Measurements from ENCODE around the gene TCEAL7. TPM values are rescaled to one million over a fixed set of nuclear protein-coding genes. Genes with fewer than 3 reads are reported as not detected.

TCEAL7 gene
- total and polyA plus RNA-seq, 9 of the 15 experiments (the other 6 are each of a cell fraction or from before 2014, with no cell fraction given): 0.07 to 0.34 (median 0.13) TPM; not detected in 4

- TF ChIP-seq ZNF592 (IDR thresholded peaks at IDR 0.05) (no peak), SP1 (CRISPR knock-in tag; IDR thresholded peaks at IDR 0.05) (0 out of 2 replicates have a peak, but pooled peaks have one; percentile 51), ZNF311 (CRISPR knock-in tag; IDR thresholded peaks at IDR 0.05) (no peak), FOXK2 (conservative IDR thresholded peaks at IDR 0.05 in 1 of 2, IDR thresholded peaks at IDR 0.05 in 1 of 2; ENCODE audit: low read depth in 2 of 2) (peak; percentile 83 to 84), ZNF586 (CRISPR knock-in tag; conservative IDR thresholded peaks at IDR 0.05) (no peak), CREM (IDR thresholded peaks at IDR 0.05; ENCODE audit: low read depth) (peak; percentile 82), ZKSCAN3 (CRISPR knock-in tag; IDR thresholded peaks at IDR 0.05) (no peak), NR3C1 (CRISPR knock-in tag; IDR thresholded peaks at IDR 0.05) (no peak), RBFOX2 (IDR thresholded peaks at IDR 0.05; ENCODE audit: low read depth, low read length) (peak; percentile 94), CHD4 (IDR thresholded peaks at IDR 0.05; ENCODE audit: insufficient read depth, insufficient replicate concordance, low read depth, low read length, poor library complexity, severe bottlenecking) (no peak), MCM2 (IDR thresholded peaks at IDR 0.05; ENCODE audit: low read depth) (no peak), SNAPC5 (CRISPR knock-in tag; IDR thresholded peaks at IDR 0.05) (no peak), E2F3 (CRISPR knock-in tag; IDR thresholded peaks at IDR 0.05) (no peak), GTF2A2 (tag; IDR thresholded peaks at IDR 0.05) (no peak), ZNF165 (CRISPR knock-in tag; IDR thresholded peaks at IDR 0.05; ENCODE audit: borderline replicate concordance) (no peak), NFATC3 (IDR thresholded peaks at IDR 0.05) (no peak), BCOR (IDR thresholded peaks at IDR 0.05) (no peak), ZNF699 (CRISPR knock-in tag; IDR thresholded peaks at IDR 0.05; ENCODE audit: insufficient replicate concordance) (no peak)
- TF ChIP-seq, protein P1, sequence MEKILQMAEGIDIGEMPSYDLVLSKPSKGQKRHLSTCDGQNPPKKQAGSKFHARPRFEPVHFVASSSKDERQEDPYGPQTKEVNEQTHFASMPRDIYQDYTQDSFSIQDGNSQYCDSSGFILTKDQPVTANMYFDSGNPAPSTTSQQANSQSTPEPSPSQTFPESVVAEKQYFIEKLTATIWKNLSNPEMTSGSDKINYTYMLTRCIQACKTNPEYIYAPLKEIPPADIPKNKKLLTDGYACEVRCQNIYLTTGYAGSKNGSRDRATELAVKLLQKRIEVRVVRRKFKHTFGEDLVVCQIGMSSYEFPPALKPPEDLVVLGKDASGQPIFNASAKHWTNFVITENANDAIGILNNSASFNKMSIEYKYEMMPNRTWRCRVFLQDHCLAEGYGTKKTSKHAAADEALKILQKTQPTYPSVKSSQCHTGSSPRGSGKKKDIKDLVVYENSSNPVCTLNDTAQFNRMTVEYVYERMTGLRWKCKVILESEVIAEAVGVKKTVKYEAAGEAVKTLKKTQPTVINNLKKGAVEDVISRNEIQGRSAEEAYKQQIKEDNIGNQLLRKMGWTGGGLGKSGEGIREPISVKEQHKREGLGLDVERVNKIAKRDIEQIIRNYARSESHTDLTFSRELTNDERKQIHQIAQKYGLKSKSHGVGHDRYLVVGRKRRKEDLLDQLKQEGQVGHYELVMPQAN (IDR thresholded peaks at IDR 0.05; ENCODE audit: borderline replicate concordance): peak; percentile 18; the same call in 1 of the 2 replicates
- TF ChIP-seq, protein P2, sequence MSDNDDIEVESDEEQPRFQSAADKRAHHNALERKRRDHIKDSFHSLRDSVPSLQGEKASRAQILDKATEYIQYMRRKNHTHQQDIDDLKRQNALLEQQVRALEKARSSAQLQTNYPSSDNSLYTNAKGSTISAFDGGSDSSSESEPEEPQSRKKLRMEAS (CRISPR knock-in tag; IDR thresholded peaks at IDR 0.05): peak; percentile 44; the same call in 1 of the 2 replicates
- TF ChIP-seq, protein P3, sequence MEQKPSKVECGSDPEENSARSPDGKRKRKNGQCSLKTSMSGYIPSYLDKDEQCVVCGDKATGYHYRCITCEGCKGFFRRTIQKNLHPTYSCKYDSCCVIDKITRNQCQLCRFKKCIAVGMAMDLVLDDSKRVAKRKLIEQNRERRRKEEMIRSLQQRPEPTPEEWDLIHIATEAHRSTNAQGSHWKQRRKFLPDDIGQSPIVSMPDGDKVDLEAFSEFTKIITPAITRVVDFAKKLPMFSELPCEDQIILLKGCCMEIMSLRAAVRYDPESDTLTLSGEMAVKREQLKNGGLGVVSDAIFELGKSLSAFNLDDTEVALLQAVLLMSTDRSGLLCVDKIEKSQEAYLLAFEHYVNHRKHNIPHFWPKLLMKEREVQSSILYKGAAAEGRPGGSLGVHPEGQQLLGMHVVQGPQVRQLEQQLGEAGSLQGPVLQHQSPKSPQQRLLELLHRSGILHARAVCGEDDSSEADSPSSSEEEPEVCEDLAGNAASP (IDR thresholded peaks at IDR 0.05): no peak
Measured at GRCh38 chrX:103310555-103311398, 19.3 kb upstream of the TCEAL7 start, which contains the start of gene BEX2 (continued).

Measured in K562 (cell line).